IMR-90 (cell line): Measurements from ENCODE around the gene ZDBF2. TPM values are rescaled to one million over a fixed set of nuclear protein-coding genes. Genes with fewer than 3 reads are reported as not detected.

ENCODE experiments used
- ATAC-seq: fragments of 200-7000 bp; cut with Tn5 transposase; 2 replicates; pipeline ENCODE4 v1.9.1; 2020; ENCODE audit warnings: low read depth, mild to moderate bottlenecking, moderate library complexity
- BruUV-seq: library from RNA; stranded (reverse); fragments of 400-500 nt; replicated peaks from 2 replicates; lab custom pipeline; 2021; lab: Mats Ljungman, UMichigan
- CTCF ChIA-PET: fragments of 300-600 bp; formaldehyde crosslinking; extraction: SDS; loops from one replicate; lab custom pipeline; 2021; ENCODE audit warnings: antibody characterized with exemption; lab: Yijun Ruan, JAX
- POLR2A ChIA-PET: fragments of 300-600 bp; sonication (Branson Sonifier 250); formaldehyde crosslinking; loops from one replicate; lab custom pipeline; 2022; ENCODE audit warnings: antibody characterized with exemption; ENCODE audit not compliant: unreplicated experiment; lab: Charles Lee
- DNase-seq: peaks from one replicate; pipeline ENCODE4 v3.0.0; 2013
- H2AFZ ChIP-seq: replicated peaks from 2 replicates; pipeline ENCODE3; 2013; ENCODE audit warnings: low read length, mild to moderate bottlenecking; ENCODE audit not compliant: poor library complexity
- H2AK5ac ChIP-seq: 2 replicates; pipeline ENCODE4 v1.6.1; 2013; ENCODE audit warnings: low read depth, low read length, inconsistent platforms
- H2AK9ac ChIP-seq: replicated peaks from 2 replicates; pipeline ENCODE3; 2013; ENCODE audit warnings: mild to moderate bottlenecking, low read depth, low read length, moderate library complexity; ENCODE audit not compliant: poor library complexity
- H2BK120ac ChIP-seq: 2 replicates; pipeline ENCODE4 v1.6.1; 2013; ENCODE audit warnings: low read depth, low read length, inconsistent platforms
- H2BK15ac ChIP-seq: 3 replicates; pipeline ENCODE4 v1.6.1; 2013; ENCODE audit warnings: low read depth, low read length, inconsistent platforms
- H2BK20ac ChIP-seq: 2 replicates; pipeline ENCODE4 v1.6.1; 2013; ENCODE audit warnings: low read depth, mild to moderate bottlenecking, inconsistent platforms, low read length, moderate library complexity
- H2BK5ac ChIP-seq: 2 replicates; pipeline ENCODE4 v1.6.1; 2013; ENCODE audit warnings: mild to moderate bottlenecking, low read depth, low read length, inconsistent platforms; ENCODE audit not compliant: poor library complexity, severe bottlenecking
- H3K14ac ChIP-seq: replicated peaks from 2 replicates; pipeline ENCODE4 v1.6.1; 2013; ENCODE audit warnings: low read depth, low read length, inconsistent platforms
- H3K18ac ChIP-seq: 2 replicates; pipeline ENCODE4 v1.6.1; 2013; ENCODE audit warnings: low read depth, low read length, control low read depth
- H3K23ac ChIP-seq: 2 replicates; pipeline ENCODE4 v1.6.1; 2013; ENCODE audit warnings: low read depth, low read length, inconsistent platforms
- H3K27ac ChIP-seq: 2 replicates; pipeline ENCODE4 v1.5.1; 2013; ENCODE audit warnings: mild to moderate bottlenecking, control low read depth, low read length; ENCODE audit not compliant: insufficient read depth
- H3K27me3 ChIP-seq: 2 replicates; pipeline ENCODE4 v1.6.1; 2013; ENCODE audit warnings: low read length; ENCODE audit not compliant: control insufficient read depth, insufficient read depth
- H3K36me3 ChIP-seq: 2 replicates; pipeline ENCODE4 v1.6.1; 2013; ENCODE audit warnings: low read length, mixed read lengths; ENCODE audit not compliant: control insufficient read depth, insufficient read depth
- H3K4ac ChIP-seq: 2 replicates; pipeline ENCODE4 v1.6.1; 2013; ENCODE audit warnings: low read depth, low read length, inconsistent platforms
- H3K4me1 ChIP-seq: 2 replicates; pipeline ENCODE4 v1.6.1; 2013; ENCODE audit warnings: low read length, mixed read lengths; ENCODE audit not compliant: control insufficient read depth, insufficient read depth
- H3K4me2 ChIP-seq: 2 replicates; pipeline ENCODE4 v1.6.1; 2013; ENCODE audit warnings: low read depth, mild to moderate bottlenecking, control low read depth, low read length, moderate library complexity
- H3K4me3 ChIP-seq: 2 replicates; pipeline ENCODE4 v1.5.1; 2013; ENCODE audit warnings: low read depth, mild to moderate bottlenecking, control low read depth, low read length, moderate library complexity; ENCODE audit not compliant: insufficient read depth
- H3K56ac ChIP-seq: 2 replicates; pipeline ENCODE4 v1.6.1; 2013; ENCODE audit warnings: low read length, inconsistent platforms; ENCODE audit not compliant: insufficient read depth; ENCODE audit errors: extremely low read depth
- H3K79me1 ChIP-seq, 2 experiments: 2 replicates each; pipeline ENCODE4 v1.6.1; 2013; ENCODE audit warnings: low read length in 2 of 2, inconsistent platforms in 1 of 2, low read depth in 1 of 2
- H3K9ac ChIP-seq: 2 replicates; pipeline ENCODE4 v1.6.1; 2013; ENCODE audit warnings: low read depth, low read length, control low read depth
- H3K9me1 ChIP-seq: 2 replicates; pipeline ENCODE4 v1.6.1; 2013; ENCODE audit warnings: low read length, inconsistent platforms; ENCODE audit not compliant: insufficient read depth
- H3K9me3 ChIP-seq: 2 replicates; pipeline ENCODE4 v1.6.1; 2013; ENCODE audit warnings: low read length; ENCODE audit not compliant: control insufficient read depth, insufficient read depth
- H4K20me1 ChIP-seq: 2 replicates; pipeline ENCODE4 v1.6.1; 2013; ENCODE audit warnings: low read length, inconsistent platforms; ENCODE audit not compliant: insufficient read depth
- H4K5ac ChIP-seq: 2 replicates; pipeline ENCODE4 v1.6.1; 2013; ENCODE audit warnings: mild to moderate bottlenecking, low read depth, low read length, control low read depth
- H4K8ac ChIP-seq, 2 experiments: 2 replicates each; pipeline ENCODE4 v1.6.1; 2013; ENCODE audit warnings: low read depth in 2 of 2, low read length in 2 of 2, control low read depth in 1 of 2, inconsistent platforms in 1 of 2
- H4K91ac ChIP-seq: 2 replicates; pipeline ENCODE4 v1.6.1; 2013; ENCODE audit warnings: low read depth, low read length, inconsistent platforms; ENCODE audit not compliant: insufficient read depth
- BHLHE40 ChIP-seq: fragments of 150-350 bp; IDR thresholded peaks from 2 replicates; pipeline ENCODE4 v1.6.1; 2016; ENCODE audit warnings: mild to moderate bottlenecking, low read depth, low read length
- CHD1 ChIP-seq: IDR thresholded peaks from 2 replicates; pipeline ENCODE4 v1.6.1; 2012; ENCODE audit warnings: low read depth, low read length, improper control_type of control experiment
- MAFK ChIP-seq: IDR thresholded peaks from 2 replicates; pipeline ENCODE4 v1.6.1; 2012; ENCODE audit warnings: low read depth, low read length, improper control_type of control experiment
- MXI1 ChIP-seq: IDR thresholded peaks from 2 replicates; pipeline ENCODE4 v1.6.1; 2012; ENCODE audit warnings: low read depth, mild to moderate bottlenecking, low read length, moderate library complexity, borderline replicate concordance
- NFE2L2 ChIP-seq: fragments of 150-350 bp; IDR thresholded peaks from 2 replicates; pipeline ENCODE4 v1.6.1; 2016; ENCODE audit warnings: low read depth, mild to moderate bottlenecking, low read length
- RAD21 ChIP-seq: IDR thresholded peaks from 2 replicates; pipeline ENCODE4 v1.6.1; 2012; ENCODE audit warnings: low read length, improper control_type of control experiment
- SMC3 ChIP-seq: fragments of 150-350 bp; IDR thresholded peaks from 2 replicates; pipeline ENCODE4 v1.6.1; 2016; ENCODE audit warnings: low read depth, mild to moderate bottlenecking, antibody characterized with exemption, low read length, moderate library complexity
- USF2 ChIP-seq: fragments of 150-350 bp; IDR thresholded peaks from 2 replicates; pipeline ENCODE4 v1.6.1; 2017; ENCODE audit warnings: mild to moderate bottlenecking, antibody characterized with exemption, low read length, low read depth
- WGBS, 2 experiments: methylation state at CpG; one replicate each; pipeline versions ENCODE4 v1.1.5 to v1.1.7; 2013; ENCODE audit warnings: missing lambda C conversion rate in 2 of 2; ENCODE audit not compliant: insufficient read length in 1 of 2; ENCODE audit errors: extremely low coverage in 2 of 2; 5-methylcytosine and 5-hydroxymethylcytosine counted together
- dilution Hi-C: fragments of 300-500 bp; cut with HindIII; formaldehyde crosslinking; loops from one replicate; pipeline ENCODE4 v1.14.3; 2018; ENCODE audit warnings: low sequenced_read_pairs; ENCODE audit not compliant: unreplicated experiment
- in situ Hi-C: fragments of 300-500 bp; cut with MboI; formaldehyde crosslinking; loops from 3 replicates; pipeline ENCODE4 v1.14.3; 2019; ENCODE audit warnings: low sequenced_read_pairs, inconsistent platforms, mixed read lengths
- intact Hi-C: fragments of 100-400 bp; cut with micrococcal nuclease; formaldehyde crosslinking; loops from 2 replicates; pipeline ENCODE4 v1.10.0; 2022
- polyA plus RNA-seq, 3 experiments: library from polyadenylated mRNA; depleted of rRNA; stranded (reverse); fragments of >200 nt; gene quantifications; 2 replicates each; pipeline ENCODE4 v1.2.3, GENCODE V29; 2012; ENCODE audit warnings: low replicate concordance in 1 of 3
- total RNA-seq: library from RNA; depleted of rRNA; stranded (reverse); fragments of >200 nt; gene quantifications from 2 replicates; pipeline ENCODE4 v1.2.3, GENCODE V29; 2012

Gene ZDBF2
- total and polyA plus RNA-seq, 2 of the 4 experiments (the other 2 are of a cell fraction): 1.9 to 10.2 TPM

GRCh38 chr2:206341396-206341795 lies 66.9 kb downstream of the ZDBF2 start:
- ATAC-seq (no peak), DNase-seq (no peak)
- no peaks in the 10 kb centered on the region for H3K9me1 ChIP-seq
- H3K23ac ChIP-seq: no peak overlapping the region
- no peak overlapping the region for H2BK120ac ChIP-seq
- no peaks in the 10 kb centered on the region for H3K9me3 ChIP-seq
- no peak overlapping the region for H3K18ac ChIP-seq
- TF ChIP-seq BHLHE40 (no peak), CHD1 (no peak), MXI1 (no peak), USF2 (no peak), NFE2L2 (no peak), RAD21 (no peak), SMC3 (no peak), MAFK (no peak)
- no peak overlapping the region for H2AK9ac ChIP-seq
- no peak overlapping the region for H2AFZ ChIP-seq
- no peak overlapping the region for H3K27ac ChIP-seq
- no peak overlapping the region for H4K91ac ChIP-seq
- H3K56ac ChIP-seq: no peak overlapping the region
- H4K20me1 ChIP-seq: no peaks in the 10 kb centered on the region
- no CpG with 5 or more reads among the region's 4 CpGs for WGBS, 2 experiments
- no peak overlapping the region for H4K5ac ChIP-seq
- no peak overlapping the region for H2BK15ac ChIP-seq
- no peak overlapping the region for H3K4ac ChIP-seq
- H3K14ac ChIP-seq: no peak overlapping the region
- no peak overlapping the region for H3K9ac ChIP-seq
- in situ Hi-C loops (no loop called here), dilution Hi-C loops (no loop called here), intact Hi-C loops (no loop called here)
- H2BK20ac ChIP-seq: no peak overlapping the region
- H4K8ac ChIP-seq: no peak overlapping the region
- H2AK5ac ChIP-seq: no peak overlapping the region
- no peak overlapping the region for H2BK5ac ChIP-seq
- ChIA-PET POLR2A (no interaction called here), CTCF (no interaction called here)
- H3K79me1 ChIP-seq: no peaks in the 10 kb centered on the region
- H3K4me2 ChIP-seq: no peak overlapping the region
- no peaks in the 10 kb centered on the region for H3K27me3 ChIP-seq
- no peaks in the 10 kb centered on the region for H3K4me1 ChIP-seq
- no peak overlapping the region for H3K4me3 ChIP-seq
- no TSS peak for BruUV-seq
- no peaks in the 10 kb centered on the region for H3K36me3 ChIP-seq
